ENCODE measurements around the gene SMARCC1. TPM values are rescaled to one million over a fixed set of nuclear protein-coding genes. Genes with fewer than 3 reads are reported as not detected.
"Not testable (repeated sequence)": the region's sequence is repeated elsewhere in the genome, so short reads cannot be mapped to it uniquely, and the experiment has no call there.

The SMARCC1 gene
- 136 and 148 TPM in 2 replicates for total RNA-seq

DNA sequence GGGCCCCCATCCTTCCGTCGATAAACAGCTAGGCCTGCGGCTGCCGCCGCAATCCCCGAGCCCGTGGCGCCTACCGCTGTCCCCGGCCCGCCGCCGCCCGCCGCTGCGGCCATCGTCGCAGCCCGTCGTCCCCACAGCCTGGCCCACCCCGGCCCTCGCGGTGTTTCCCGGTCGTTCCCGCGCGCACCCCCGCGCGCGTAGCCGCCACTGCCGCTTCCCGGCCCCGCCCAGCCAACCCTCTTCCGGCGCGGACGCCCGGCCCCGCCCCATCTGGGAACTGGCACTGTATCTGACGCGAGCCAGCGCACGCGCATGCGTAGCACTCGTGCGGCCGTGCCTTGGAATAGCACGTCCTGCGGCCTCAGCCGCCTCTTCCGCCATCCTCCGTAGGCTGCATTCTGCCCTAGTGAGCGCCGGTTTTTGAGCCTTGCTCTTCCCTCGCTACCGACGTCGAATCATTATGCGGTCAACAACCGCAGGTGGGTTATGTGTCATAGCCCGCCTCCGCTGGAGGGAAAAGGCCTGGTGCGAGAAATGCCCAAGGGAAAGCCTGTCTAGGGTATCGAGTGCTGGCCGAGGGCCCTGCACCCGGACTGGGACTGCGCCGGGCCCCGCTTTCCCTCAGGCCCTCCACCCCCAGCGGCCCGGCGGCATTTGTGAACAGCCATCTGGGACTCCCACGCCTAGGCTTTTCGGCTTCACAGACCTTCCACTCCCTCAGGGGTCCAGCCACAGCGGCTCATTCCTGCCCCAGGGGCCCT is at the start of gene SMARCC1:
Gene SMARCC1 (minus strand): TSS at position 209 of the 761 bp plus-strand sequence. CDS start 96 bp downstream, at position 113.
- H3K36me3 Mint-ChIP-seq (ENCODE audit: low read depth) = peaks cover 7% of the 10 kb centered on the region
- peak; percentile 98 for DNase-seq (ENCODE audit: low spot score)
- no peaks in the 10 kb centered on the region for H3K9me3 Mint-ChIP-seq
- no peaks in the 10 kb centered on the region for H3K27me3 Mint-ChIP-seq (ENCODE audit: insufficient read depth)
- peak within 1 kb of the TSS; percentile 96 for H3K4me3 Mint-ChIP-seq
- peaks cover 28% of the 10 kb centered on the region for H3K4me1 Mint-ChIP-seq (ENCODE audit: low read depth)
- intact Hi-C loops (cut with micrococcal nuclease) = loop anchor here (1.0 to 10.0 kb wide), 14 partner anchors 7 to 1310 kb away; partner anchors contain the start of genes ATRIP, CCDC12, CCDC51 and CSPG5
- peak within 1 kb of the TSS; percentile 98 for H3K27ac Mint-ChIP-seq

DNA sequence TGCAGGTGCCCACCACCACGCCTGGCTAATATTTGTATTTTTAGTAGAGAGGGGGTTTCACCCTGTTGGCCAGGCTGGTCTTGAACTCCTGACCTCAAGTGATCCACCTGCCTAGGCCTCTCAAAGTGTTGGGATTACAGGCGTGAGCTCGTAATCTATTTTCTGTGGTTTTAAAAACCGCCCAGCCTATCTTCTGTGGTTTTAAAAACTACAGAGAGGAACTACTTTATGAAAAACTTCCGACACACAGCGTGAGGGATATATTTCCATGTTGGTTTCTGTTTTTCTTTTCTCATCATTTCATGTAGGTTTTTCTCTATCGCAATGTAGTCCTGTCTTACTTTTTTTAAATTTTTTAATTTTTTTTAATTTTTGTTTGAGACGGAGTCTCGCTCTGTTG is 47.8 kb upstream of the SMARCC1 start:
- not testable (repeated sequence) for DNase-seq (ENCODE audit: low spot score); H3K4me3 Mint-ChIP-seq
- H3K36me3 Mint-ChIP-seq (ENCODE audit: low read depth) = peaks cover 42% of the 10 kb centered on the region

DNA sequence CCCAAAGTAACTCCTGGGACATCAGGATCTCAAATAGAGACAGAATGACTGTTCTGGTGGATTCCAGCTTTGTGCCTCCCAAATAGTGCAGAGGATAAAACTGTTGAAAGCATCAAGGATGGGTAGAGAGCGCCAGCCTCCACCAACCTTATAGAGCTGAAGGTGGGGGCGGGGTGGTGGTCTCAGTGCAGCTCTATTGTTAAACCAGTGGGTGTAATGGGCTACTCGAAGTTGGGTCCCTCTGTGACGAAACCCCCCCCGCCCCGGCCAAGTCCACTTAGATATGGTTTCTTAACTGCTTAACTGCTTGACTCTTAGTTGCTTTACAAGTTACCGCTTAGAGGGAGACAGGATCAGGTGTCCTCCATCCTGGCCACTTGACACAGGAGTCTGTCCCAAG is 43.9 kb upstream of the SMARCC1 start:
- Mint-ChIP-seq H3K9me3 (peaks cover 3% of the 10 kb centered on the region), H3K27me3 (ENCODE audit: insufficient read depth) (no peaks in the 10 kb centered on the region), H3K36me3 (ENCODE audit: low read depth) (peaks cover 27% of the 10 kb centered on the region), H3K27ac (peak overlapping the region; percentile 83), H3K4me1 (ENCODE audit: low read depth) (peaks cover 34% of the 10 kb centered on the region), H3K4me3 (peak overlapping the region; percentile 95)
- intact Hi-C loops (cut with micrococcal nuclease) = loop anchor here (1.0 to 5.0 kb wide), 3 partner anchors 36 to 262 kb away; no protein-coding TSS in a partner anchor
- no peak for DNase-seq (ENCODE audit: low spot score)

More for the DNA sequence above, 47.8 kb upstream of the SMARCC1 start:
- Mint-ChIP-seq H3K4me1 (ENCODE audit: low read depth) (peaks cover 35% of the 10 kb centered on the region), H3K27ac (peak overlapping the region; percentile 64)
- H3K9me3 Mint-ChIP-seq; H3K27me3 Mint-ChIP-seq (ENCODE audit: insufficient read depth): not testable (repeated sequence)
- intact Hi-C loops (cut with micrococcal nuclease) = loop anchor here (5.0 kb wide), 1 partner anchor 258 kb away; no protein-coding TSS in a partner anchor

- Mint-ChIP-seq H3K27ac (peak overlapping the region; percentile 83), H3K4me1 (ENCODE audit: low read depth) (peaks cover 34% of the 10 kb centered on the region), H3K27me3 (ENCODE audit: insufficient read depth) (no peaks in the 10 kb centered on the region), H3K9me3 (peaks cover 3% of the 10 kb centered on the region), H3K4me3 (peak overlapping the region; percentile 95), H3K36me3 (ENCODE audit: low read depth) (peaks cover 31% of the 10 kb centered on the region)
- peak; percentile 77 for DNase-seq (ENCODE audit: low spot score)
- intact Hi-C loops (cut with micrococcal nuclease) = loop anchor here (1.0 to 5.0 kb wide), 4 partner anchors 22 to 262 kb away; partner anchors contain the start of gene DHX30
Observed at GRCh38 chr3:47824541-47825473, 43.1 kb upstream of the SMARCC1 start.

DNA sequence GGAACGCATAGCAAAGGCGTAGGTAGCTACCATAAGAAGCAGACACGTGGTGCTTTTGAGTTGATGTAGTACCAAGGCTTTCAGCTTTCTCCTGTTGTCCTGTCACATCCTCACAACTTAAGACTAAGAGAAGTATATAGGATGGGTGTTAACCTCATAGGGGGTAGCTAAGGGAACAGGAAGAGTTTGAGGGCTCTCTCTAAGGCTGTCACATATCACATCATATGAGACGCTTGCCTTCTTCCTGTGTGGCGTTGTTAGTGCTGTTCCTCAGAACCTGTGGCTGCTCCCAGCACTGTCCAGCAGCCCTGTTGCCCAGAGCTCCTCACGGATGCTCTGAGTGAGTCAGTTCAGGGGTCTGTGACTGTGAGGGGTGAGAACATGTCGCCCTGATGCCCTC is 35.9 kb upstream of the SMARCC1 start:
- DNase-seq (ENCODE audit: low spot score) = no peak
- H3K27ac Mint-ChIP-seq = no peak overlapping the region
- intact Hi-C loops (cut with micrococcal nuclease) = no loop called here
- peaks cover 25% of the 10 kb centered on the region for H3K36me3 Mint-ChIP-seq (ENCODE audit: low read depth)
- H3K4me3 Mint-ChIP-seq = no peak overlapping the region
- H3K27me3 Mint-ChIP-seq (ENCODE audit: insufficient read depth) = no peaks in the 10 kb centered on the region
- peaks cover 3% of the 10 kb centered on the region for H3K9me3 Mint-ChIP-seq
- H3K4me1 Mint-ChIP-seq (ENCODE audit: low read depth) = peaks cover 7% of the 10 kb centered on the region

- intact Hi-C loops (cut with micrococcal nuclease) = no loop called here
- Mint-ChIP-seq H3K4me1 (ENCODE audit: low read depth) (peaks cover 7% of the 10 kb centered on the region), H3K4me3 (no peak overlapping the region)
Observed at GRCh38 chr3:47813551-47814177, 32.0 kb upstream of the SMARCC1 start.

DNA sequence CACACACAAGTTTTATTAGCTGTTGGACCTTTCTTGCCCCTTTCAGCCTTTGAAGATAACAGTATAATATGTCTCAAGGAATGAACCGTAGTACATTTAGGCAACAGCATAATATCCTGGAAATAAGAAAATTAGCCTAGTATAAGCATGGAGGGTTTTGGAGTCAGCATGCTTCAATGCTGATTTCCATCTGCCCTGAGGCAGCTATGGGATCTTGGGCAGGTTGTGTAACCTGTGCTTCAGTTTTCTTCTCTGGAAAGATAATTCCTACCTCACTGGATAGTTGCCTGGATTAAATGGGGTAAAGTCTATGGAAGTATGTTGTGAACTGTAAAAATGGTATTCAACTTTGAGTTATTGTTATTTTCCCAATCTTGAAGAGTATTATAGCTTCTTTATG is 22.9 kb upstream of the SMARCC1 start:
- Mint-ChIP-seq H3K4me3 (peak overlapping the region; percentile 93), H3K4me1 (ENCODE audit: low read depth) (peaks cover 19% of the 10 kb centered on the region), H3K27me3 (ENCODE audit: insufficient read depth) (no peaks in the 10 kb centered on the region), H3K36me3 (ENCODE audit: low read depth) (no peaks in the 10 kb centered on the region), H3K9me3 (no peaks in the 10 kb centered on the region), H3K27ac (no peak overlapping the region)
- intact Hi-C loops (cut with micrococcal nuclease) = loop anchor here (5.0 kb wide), 1 partner anchor 522 kb away; the partner anchor contains the start of genes KIF9 and KLHL18
- no peak for DNase-seq (ENCODE audit: low spot score)

More at GRCh38 chr3:47813551-47814177, 32.0 kb upstream of the SMARCC1 start:
- H3K27me3 Mint-ChIP-seq (ENCODE audit: insufficient read depth) = no peaks in the 10 kb centered on the region
- H3K27ac Mint-ChIP-seq = no peak overlapping the region
- DNase-seq (ENCODE audit: low spot score) = no peak
- H3K36me3 Mint-ChIP-seq (ENCODE audit: low read depth) = peaks cover 26% of the 10 kb centered on the region
- no peaks in the 10 kb centered on the region for H3K9me3 Mint-ChIP-seq

- intact Hi-C loops (cut with micrococcal nuclease) = loop anchor here (1.0 to 5.0 kb wide), 8 partner anchors 14 to 521 kb away; partner anchors contain the start of genes CDC25A, ELP6, KIF9 and KLHL18
- Mint-ChIP-seq H3K27ac (peak overlapping the region; percentile 86), H3K27me3 (ENCODE audit: insufficient read depth) (no peaks in the 10 kb centered on the region), H3K4me3 (peak overlapping the region; percentile 93), H3K4me1 (ENCODE audit: low read depth) (peaks cover 19% of the 10 kb centered on the region), H3K9me3 (no peaks in the 10 kb centered on the region), H3K36me3 (ENCODE audit: low read depth) (no peaks in the 10 kb centered on the region)
- DNase-seq (ENCODE audit: low spot score) = no peak
Observed at GRCh38 chr3:47803480-47804025, 21.9 kb upstream of the SMARCC1 start.

- no peaks in the 10 kb centered on the region for H3K9me3 Mint-ChIP-seq
- no peaks in the 10 kb centered on the region for H3K36me3 Mint-ChIP-seq (ENCODE audit: low read depth)
- H3K4me1 Mint-ChIP-seq (ENCODE audit: low read depth) = peaks cover 19% of the 10 kb centered on the region
- H3K4me3 Mint-ChIP-seq = peak within 1 kb of the TSS; percentile 93
- H3K27me3 Mint-ChIP-seq (ENCODE audit: insufficient read depth) = no peaks in the 10 kb centered on the region
- peak; percentile 82 for DNase-seq (ENCODE audit: low spot score)
- H3K27ac Mint-ChIP-seq = peak within 1 kb of the TSS; percentile 95
- intact Hi-C loops (cut with micrococcal nuclease) = loop anchor here (1.0 to 5.0 kb wide), 9 partner anchors 14 to 521 kb away; partner anchors contain the start of genes CDC25A, ELP6, KIF9 and KLHL18
Observed at GRCh38 chr3:47802734-47803479, 21.2 kb upstream of the SMARCC1 start, which contains the start of gene DHX30. Gene DHX30 (plus strand): TSS chr3:47803138. CDS start chr3:47810684, 7,546 bp downstream.

GRCh38 chr3:47799733-47800132 is 18.0 kb upstream of the SMARCC1 start:
- Mint-ChIP-seq H3K9me3 (no peaks in the 10 kb centered on the region), H3K36me3 (ENCODE audit: low read depth) (no peaks in the 10 kb centered on the region), H3K27me3 (ENCODE audit: insufficient read depth) (no peaks in the 10 kb centered on the region), H3K27ac (no peak overlapping the region), H3K4me3 (no peak overlapping the region), H3K4me1 (ENCODE audit: low read depth) (peaks cover 17% of the 10 kb centered on the region)
- intact Hi-C loops (cut with micrococcal nuclease) = loop anchor here (5.0 kb wide), 1 partner anchor 517 kb away; the partner anchor contains the start of genes KIF9 and KLHL18
- DNase-seq (ENCODE audit: low spot score) = no peak

GRCh38 chr3:47794544-47794943 is 12.9 kb upstream of the SMARCC1 start:
- H3K27me3 Mint-ChIP-seq (ENCODE audit: insufficient read depth) = no peaks in the 10 kb centered on the region
- H3K4me1 Mint-ChIP-seq (ENCODE audit: low read depth) = no peaks in the 10 kb centered on the region

More at GRCh38 chr3:47794544-47794943, 12.9 kb upstream of the SMARCC1 start:
- Mint-ChIP-seq H3K4me3 (no peak overlapping the region), H3K36me3 (ENCODE audit: low read depth) (no peaks in the 10 kb centered on the region), H3K27ac (no peak overlapping the region), H3K9me3 (no peaks in the 10 kb centered on the region)
- intact Hi-C loops (cut with micrococcal nuclease) = no loop called here
- DNase-seq (ENCODE audit: low spot score) = no peak
